K562 (cell line): ENCODE measurements around the gene CCDC87. TPM values are rescaled to one million over a fixed set of nuclear protein-coding genes. Genes with fewer than 3 reads are reported as not detected.

ENCODE experiments used
- ATF4 ChIP-seq: fragments of 450-650 bp; formaldehyde crosslinking; IDR thresholded peaks from 2 replicates; pipeline ENCODE4 v1.4.0; 2022; ENCODE audit warnings: mild to moderate bottlenecking, moderate library complexity
- CCNT2 ChIP-seq: IDR thresholded peaks from 2 replicates; pipeline ENCODE4 v1.6.1; 2011; ENCODE audit warnings: borderline replicate concordance, low read depth, mild to moderate bottlenecking, moderate library complexity, mixed read lengths, low read length; ENCODE audit not compliant: insufficient read length; ENCODE audit errors: extremely low read depth
- GTF2F1 ChIP-seq: IDR thresholded peaks from 2 replicates; pipeline ENCODE4 v1.6.1; 2011; ENCODE audit warnings: low read depth, low read length, improper control_type of control experiment
- NR2C1 ChIP-seq, 2 experiments: fragments of 450-650 bp; IDR thresholded peaks; 2 replicates each; pipeline ENCODE4 v1.6.1; 2017; ENCODE audit warnings: mild to moderate bottlenecking in 2 of 2, antibody characterized with exemption in 1 of 2, inconsistent platforms in 1 of 2, missing compliant biosample characterization in 1 of 2, missing genetic modification characterization in 1 of 2
- PHF21A ChIP-seq: fragments of 450-650 bp; IDR thresholded peaks from 2 replicates; pipeline ENCODE4 v1.6.1; 2017; ENCODE audit warnings: low read depth, borderline replicate concordance
- RFX1 ChIP-seq: fragments of 450-650 bp; IDR thresholded peaks from 2 replicates; pipeline ENCODE4 v1.6.1; 2016; ENCODE audit warnings: mild to moderate bottlenecking, moderate library complexity
- RHOXF2B ChIP-seq: fragments of 250-450 bp; sonication (Bioruptor Pico); conservative IDR thresholded peaks from 2 replicates; pipeline ENCODE4 v1.5.1; 2021
- RNF2 ChIP-seq: sonication (generic); IDR thresholded peaks from 2 replicates; pipeline ENCODE4 v1.6.1; 2016
- SMAD3 ChIP-seq: fragments of 450-650 bp; formaldehyde crosslinking; conservative IDR thresholded peaks from 2 replicates; pipeline ENCODE4 v1.4.0; 2020; ENCODE audit warnings: mild to moderate bottlenecking
- TAF7 ChIP-seq: fragments of 450-650 bp; IDR thresholded peaks from 2 replicates; pipeline ENCODE4 v1.6.1; 2016; ENCODE audit warnings: missing genetic modification characterization, missing compliant biosample characterization
- TAL1 ChIP-seq: fragments of 450-650 bp; IDR thresholded peaks from 2 replicates; pipeline ENCODE4 v1.6.1; 2016; ENCODE audit warnings: mild to moderate bottlenecking
- ZNF24 ChIP-seq: fragments of 450-650 bp; IDR thresholded peaks from 2 replicates; pipeline ENCODE4 v1.6.1; 2016
- ZNF3 ChIP-seq: fragments of 250-450 bp; sonication (Bioruptor Pico); IDR thresholded peaks from 2 replicates; pipeline ENCODE4 v1.5.0; 2021; ENCODE audit warnings: mild to moderate bottlenecking, moderate library complexity
- ZNF518B ChIP-seq: fragments of 250-450 bp; sonication (Bioruptor Pico); IDR thresholded peaks from 2 replicates; pipeline ENCODE4 v1.5.0; 2021; ENCODE audit warnings: mild to moderate bottlenecking, moderate library complexity
- ZNF75A ChIP-seq: fragments of 450-650 bp; formaldehyde crosslinking; IDR thresholded peaks from 2 replicates; pipeline ENCODE4 v1.4.0; 2020; ENCODE audit warnings: mild to moderate bottlenecking
- polyA plus RNA-seq, 8 experiments: library from polyadenylated mRNA; depleted of rRNA in 4 of 8; stranded (reverse) in 5 of 8; unstranded in 3 of 8; fragments of >200 nt; fragmentation: Nextera tagmentation in 2 of 8; fragmentation: Illumina TruSeq in 1 of 8; extraction: Ambion mirVana in 2 of 8; extraction: Trizol in 1 of 8; gene quantifications; 2 replicates each; pipeline versions ENCODE4 v1.2.1 to v1.2.3, GENCODE V29; 2011 to 2014; ENCODE audit warnings: inconsistent platforms in 1 of 8, missing spikeins in 1 of 8
- total RNA-seq, 7 experiments: library from RNA; depleted of rRNA in 6 of 7; stranded (reverse); fragments of >200 nt in 6 of 7; fragmentation: Illumina TruSeq in 2 of 7; extraction: Trizol in 2 of 7; gene quantifications; 2 replicates each; pipeline versions ENCODE4 v1.2.1 to v1.2.3, GENCODE V29; 2011 to 2021; ENCODE audit warnings: low replicate concordance in 1 of 7
- TF ChIP-seq, protein P1 (sequence below): fragments of 450-650 bp; formaldehyde crosslinking; IDR thresholded peaks from 2 replicates; pipeline ENCODE4 v1.4.0; 2022; ENCODE audit warnings: missing genetic modification characterization
- TF ChIP-seq, protein P2 (sequence below): sonication (generic); formaldehyde crosslinking; IDR thresholded peaks from 2 replicates; pipeline ENCODE4 v1.8.0; 2022; ENCODE audit warnings: missing genetic modification reagents, mild to moderate bottlenecking, borderline replicate concordance

Gene CCDC87
- total and polyA plus RNA-seq, 9 of the 15 experiments (the other 6 are each of a cell fraction or from before 2014, with no cell fraction given): 0.03 to 0.44 (median 0.15) TPM; not detected in 1

DNA sequence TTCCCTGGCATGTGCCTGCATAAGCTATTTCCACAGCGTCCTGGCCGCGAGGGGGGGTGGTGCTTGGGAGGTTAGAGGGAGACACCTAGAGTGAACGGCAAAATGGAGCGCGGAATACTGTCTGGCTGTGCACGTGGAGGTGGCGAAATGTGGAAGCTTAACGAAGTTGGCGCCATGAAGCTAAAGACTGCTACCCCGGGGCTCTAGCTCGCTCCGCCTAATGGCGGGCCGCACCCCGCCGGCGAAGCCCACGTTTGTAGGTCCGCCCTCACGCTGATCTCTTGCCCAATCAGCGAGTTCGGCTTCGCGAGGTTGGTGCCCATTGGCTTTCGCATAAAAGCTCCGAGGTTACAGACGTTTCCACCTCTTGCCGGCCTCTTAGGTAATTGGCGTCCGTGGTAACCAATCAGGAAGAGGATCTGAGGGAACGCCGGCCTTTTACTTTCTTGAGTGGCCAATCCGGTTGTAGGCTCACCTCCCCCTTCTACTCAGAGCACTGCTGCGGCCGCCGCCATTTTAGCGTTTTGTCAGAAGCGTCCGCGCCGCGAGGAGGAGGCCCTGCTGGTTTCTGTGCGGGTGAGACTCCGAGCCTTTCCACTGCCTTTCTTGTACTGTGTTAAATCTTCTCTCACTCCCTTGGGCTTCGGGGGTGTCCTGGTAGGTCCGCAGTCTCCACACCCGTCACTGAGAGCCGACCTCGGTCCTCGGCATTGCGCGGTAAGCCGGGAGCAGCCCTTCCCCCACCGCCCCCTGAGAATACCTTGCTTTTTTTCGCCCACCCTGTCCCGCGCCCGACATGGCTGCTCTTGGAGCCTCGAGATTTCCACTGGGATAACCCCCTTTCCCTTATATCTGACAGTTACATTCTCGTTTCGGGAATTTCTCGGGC lies 45.6 kb upstream of the CCDC87 start, which contains the start of gene RBM4 (continued):
- TF ChIP-seq CCNT2: peak; percentile 21
- no peak for TF ChIP-seq ZNF75A
- peak; percentile 45; the same call in 1 of the 2 replicates for TF ChIP-seq RFX1
- peak; percentile 13; the same call in 1 of the 2 replicates for TF ChIP-seq ZNF24
- TF ChIP-seq PHF21A: peak; percentile 53; the same call in 1 of the 2 replicates
- 0 out of 2 replicates have a peak, but pooled peaks have one; percentile 18 for TF ChIP-seq RHOXF2B (CRISPR knock-in tag)
- TF ChIP-seq GTF2F1: peak; percentile 42; the same call in 1 of the 2 replicates
- TF ChIP-seq ATF4 (CRISPR knock-in tag): peak; percentile 38; the same call in 1 of the 2 replicates
- TF ChIP-seq, protein P1, sequence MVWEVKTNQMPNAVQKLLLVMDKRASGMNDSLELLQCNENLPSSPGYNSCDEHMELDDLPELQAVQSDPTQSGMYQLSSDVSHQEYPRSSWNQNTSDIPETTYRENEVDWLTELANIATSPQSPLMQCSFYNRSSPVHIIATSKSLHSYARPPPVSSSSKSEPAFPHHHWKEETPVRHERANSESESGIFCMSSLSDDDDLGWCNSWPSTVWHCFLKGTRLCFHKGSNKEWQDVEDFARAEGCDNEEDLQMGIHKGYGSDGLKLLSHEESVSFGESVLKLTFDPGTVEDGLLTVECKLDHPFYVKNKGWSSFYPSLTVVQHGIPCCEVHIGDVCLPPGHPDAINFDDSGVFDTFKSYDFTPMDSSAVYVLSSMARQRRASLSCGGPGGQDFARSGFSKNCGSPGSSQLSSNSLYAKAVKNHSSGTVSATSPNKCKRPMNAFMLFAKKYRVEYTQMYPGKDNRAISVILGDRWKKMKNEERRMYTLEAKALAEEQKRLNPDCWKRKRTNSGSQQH (CRISPR knock-in tag): 0 out of 2 replicates have a peak, but pooled peaks have one; percentile 44
- no peak for TF ChIP-seq NR2C1 (IDR thresholded peaks at IDR 0.05)
- TF ChIP-seq NR2C1 (tag; IDR thresholded peaks at IDR 0.05): 0 out of 2 replicates have a peak, but pooled peaks have one; percentile 15
- TF ChIP-seq ZNF518B (CRISPR knock-in tag): 0 out of 2 replicates have a peak, but pooled peaks have one; percentile 15
- no peak for TF ChIP-seq TAL1
- no peak for TF ChIP-seq SMAD3
- TF ChIP-seq TAF7 (tag): peak; percentile 81
- TF ChIP-seq, protein P2, sequence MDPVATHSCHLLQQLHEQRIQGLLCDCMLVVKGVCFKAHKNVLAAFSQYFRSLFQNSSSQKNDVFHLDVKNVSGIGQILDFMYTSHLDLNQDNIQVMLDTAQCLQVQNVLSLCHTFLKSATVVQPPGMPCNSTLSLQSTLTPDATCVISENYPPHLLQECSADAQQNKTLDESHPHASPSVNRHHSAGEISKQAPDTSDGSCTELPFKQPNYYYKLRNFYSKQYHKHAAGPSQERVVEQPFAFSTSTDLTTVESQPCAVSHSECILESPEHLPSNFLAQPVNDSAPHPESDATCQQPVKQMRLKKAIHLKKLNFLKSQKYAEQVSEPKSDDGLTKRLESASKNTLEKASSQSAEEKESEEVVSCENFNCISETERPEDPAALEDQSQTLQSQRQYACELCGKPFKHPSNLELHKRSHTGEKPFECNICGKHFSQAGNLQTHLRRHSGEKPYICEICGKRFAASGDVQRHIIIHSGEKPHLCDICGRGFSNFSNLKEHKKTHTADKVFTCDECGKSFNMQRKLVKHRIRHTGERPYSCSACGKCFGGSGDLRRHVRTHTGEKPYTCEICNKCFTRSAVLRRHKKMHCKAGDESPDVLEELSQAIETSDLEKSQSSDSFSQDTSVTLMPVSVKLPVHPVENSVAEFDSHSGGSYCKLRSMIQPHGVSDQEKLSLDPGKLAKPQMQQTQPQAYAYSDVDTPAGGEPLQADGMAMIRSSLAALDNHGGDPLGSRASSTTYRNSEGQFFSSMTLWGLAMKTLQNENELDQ: peak; percentile 76; the same call in 1 of the 2 replicates
- TF ChIP-seq ZNF3: no peak
- TF ChIP-seq RNF2: peak; percentile 45; the same call in 1 of the 2 replicates
